ENCODE measurements around the gene TMEM170A. TPM values are rescaled to one million over a fixed set of nuclear protein-coding genes. Genes with fewer than 3 reads are reported as not detected.

The TMEM170A gene
- total RNA-seq, 1 donor from 2014 or later = 16.4 TPM

GRCh38 chr16:75416904-75417565, 47.5 kb downstream of the TMEM170A start:
- no peaks in the 10 kb centered on the region for H3K36me3 Mint-ChIP-seq (ENCODE audit: low read depth, unreplicated experiment)
- Histone ChIP-seq H2AFZ (ENCODE audit: low read depth, low read length) (no peak overlapping the region), H3K4me2 (ENCODE audit: low read length) (no peak overlapping the region), H3K9ac (ENCODE audit: low read length) (no peak overlapping the region), H3K4me3 (ENCODE audit: insufficient read depth, low read depth, low read length) (no peak overlapping the region), H3K27me3 (ENCODE audit: insufficient read depth, low read length) (no peaks in the 10 kb centered on the region), H3K9me3 (ENCODE audit: insufficient read depth, low read depth, low read length) (no peaks in the 10 kb centered on the region), H3K27ac (ENCODE audit: low read depth, low read length) (no peak overlapping the region), H3K36me3 (ENCODE audit: insufficient read depth, low read length) (peaks cover 5% of the 10 kb centered on the region), H4K20me1 (ENCODE audit: insufficient read depth, low read length) (peaks cover 44% of the 10 kb centered on the region), H3K4me1 (ENCODE audit: insufficient read depth, low read length) (no peaks in the 10 kb centered on the region), H3K79me2 (ENCODE audit: insufficient read depth, low read length) (peaks cover 73% of the 10 kb centered on the region)
- no peaks in the 10 kb centered on the region for H3K9me3 Mint-ChIP-seq (ENCODE audit: unreplicated experiment)
- H3K27ac Mint-ChIP-seq (ENCODE audit: unreplicated experiment) = no peak overlapping the region
- FAIRE-seq (no peak), DNase-seq (ENCODE audit: low read depth) (no peak)
- no peaks in the 10 kb centered on the region for H3K27me3 Mint-ChIP-seq (ENCODE audit: low read depth, unreplicated experiment)
- peaks cover 25% of the 10 kb centered on the region for H3K4me1 Mint-ChIP-seq (ENCODE audit: low read depth, unreplicated experiment)
- TF ChIP-seq EZH2 (IDR thresholded peaks at IDR 0.05; ENCODE audit: insufficient read depth, low read length) (no peak), CTCF (IDR thresholded peaks at IDR 0.05; ENCODE audit: insufficient read depth, low read depth, low read length) (no peak)
- no peak overlapping the region for H3K4me3 Mint-ChIP-seq (ENCODE audit: unreplicated experiment)

- Mint-ChIP-seq H3K27me3 (ENCODE audit: low read depth, unreplicated experiment) (no peaks in the 10 kb centered on the region), H3K36me3 (ENCODE audit: low read depth, unreplicated experiment) (peaks cover 2% of the 10 kb centered on the region), H3K27ac (ENCODE audit: unreplicated experiment) (peak overlapping the region; percentile 8), H3K4me1 (ENCODE audit: low read depth, unreplicated experiment) (peaks cover 20% of the 10 kb centered on the region), H3K9me3 (ENCODE audit: unreplicated experiment) (no peaks in the 10 kb centered on the region), H3K4me3 (ENCODE audit: unreplicated experiment) (no peak overlapping the region)
- peaks cover 57% of the 10 kb centered on the region for H3K79me2 ChIP-seq (ENCODE audit: insufficient read depth, low read length)
- H3K4me1 ChIP-seq (ENCODE audit: insufficient read depth, low read length) = no peaks in the 10 kb centered on the region
- H3K36me3 ChIP-seq (ENCODE audit: insufficient read depth, low read length) = peaks cover 14% of the 10 kb centered on the region
- H3K4me2 ChIP-seq (ENCODE audit: low read length) = no peak overlapping the region
- H3K9me3 ChIP-seq (ENCODE audit: insufficient read depth, low read depth, low read length) = no peaks in the 10 kb centered on the region
- no peak overlapping the region for H3K9ac ChIP-seq (ENCODE audit: low read length)
- no peak overlapping the region for H2AFZ ChIP-seq (ENCODE audit: low read depth, low read length)
- FAIRE-seq = no peak
- no peak for TF ChIP-seq EZH2 (IDR thresholded peaks at IDR 0.05; ENCODE audit: insufficient read depth, low read length)
- TF ChIP-seq CTCF (IDR thresholded peaks at IDR 0.05; ENCODE audit: insufficient read depth, low read depth, low read length) = no peak
- no peak for DNase-seq (ENCODE audit: low read depth)
- H3K27me3 ChIP-seq (ENCODE audit: insufficient read depth, low read length) = no peaks in the 10 kb centered on the region
- peaks cover 37% of the 10 kb centered on the region for H4K20me1 ChIP-seq (ENCODE audit: insufficient read depth, low read length)
- no peak overlapping the region for H3K4me3 ChIP-seq (ENCODE audit: insufficient read depth, low read depth, low read length)
- no peak overlapping the region for H3K27ac ChIP-seq (ENCODE audit: low read depth, low read length)
These were observed 49.2 kb downstream of the TMEM170A start for GRCh38 chr16:75415169-75415905.

GRCh38 chr16:75413951-75414350, 50.5 kb downstream of the TMEM170A start:
- FAIRE-seq (no peak), DNase-seq (ENCODE audit: low read depth) (no peak)
- Histone ChIP-seq H2AFZ (ENCODE audit: low read depth, low read length) (no peak overlapping the region), H3K27ac (ENCODE audit: low read depth, low read length) (no peak overlapping the region), H3K4me2 (ENCODE audit: low read length) (no peak overlapping the region), H3K36me3 (ENCODE audit: insufficient read depth, low read length) (peaks cover 18% of the 10 kb centered on the region), H3K4me1 (ENCODE audit: insufficient read depth, low read length) (no peaks in the 10 kb centered on the region), H3K27me3 (ENCODE audit: insufficient read depth, low read length) (no peaks in the 10 kb centered on the region), H3K9ac (ENCODE audit: low read length) (no peak overlapping the region), H3K9me3 (ENCODE audit: insufficient read depth, low read depth, low read length) (no peaks in the 10 kb centered on the region), H3K79me2 (ENCODE audit: insufficient read depth, low read length) (peaks cover 43% of the 10 kb centered on the region), H3K4me3 (ENCODE audit: insufficient read depth, low read depth, low read length) (no peak overlapping the region), H4K20me1 (ENCODE audit: insufficient read depth, low read length) (peaks cover 28% of the 10 kb centered on the region)
- peaks cover 17% of the 10 kb centered on the region for H3K4me1 Mint-ChIP-seq (ENCODE audit: low read depth, unreplicated experiment)
- no peaks in the 10 kb centered on the region for H3K9me3 Mint-ChIP-seq (ENCODE audit: unreplicated experiment)
- peaks cover 2% of the 10 kb centered on the region for H3K36me3 Mint-ChIP-seq (ENCODE audit: low read depth, unreplicated experiment)
- no peaks in the 10 kb centered on the region for H3K27me3 Mint-ChIP-seq (ENCODE audit: low read depth, unreplicated experiment)
- H3K4me3 Mint-ChIP-seq (ENCODE audit: unreplicated experiment) = no peak overlapping the region
- no peak overlapping the region for H3K27ac Mint-ChIP-seq (ENCODE audit: unreplicated experiment)
- TF ChIP-seq CTCF (IDR thresholded peaks at IDR 0.05; ENCODE audit: insufficient read depth, low read depth, low read length) = no peak
- no peak for TF ChIP-seq EZH2 (IDR thresholded peaks at IDR 0.05; ENCODE audit: insufficient read depth, low read length)
